GM19397 (cell line): ENCODE data around the gene PTPRN2.
"Not testable (repeated sequence)": the region's sequence is repeated elsewhere in the genome, so short reads cannot be mapped to it uniquely, and the experiment has no call there.

Experiments
- ATAC-seq: cut with Tn5 transposase; IDR thresholded peaks from one replicate; pipeline ENCODE4 v1.9.1; 2021; ENCODE audit warnings: mild to moderate bottlenecking, moderate library complexity; ENCODE audit not compliant: unreplicated experiment

Gene PTPRN2

DNA sequence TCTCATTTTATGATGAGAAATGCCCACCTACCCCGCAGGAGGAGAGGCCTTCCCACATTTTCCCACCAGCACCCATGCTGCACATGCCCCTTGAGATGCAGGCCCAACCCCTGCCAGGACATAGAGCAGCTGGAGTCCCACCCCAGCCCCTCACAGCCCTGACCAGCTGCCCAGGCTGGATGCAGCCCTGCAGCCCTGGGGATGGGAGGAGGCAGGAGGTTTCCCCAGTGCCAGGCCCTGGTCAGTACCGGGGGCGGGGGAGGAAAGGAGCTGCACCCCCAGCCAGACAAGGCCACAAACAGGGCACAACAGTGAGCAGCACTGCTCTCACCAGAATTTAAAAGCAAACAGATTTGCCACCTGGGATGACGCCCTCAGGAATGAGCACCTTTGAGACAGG lies 196.1 kb downstream of the PTPRN2 start:
- ATAC-seq = no peak

DNA sequence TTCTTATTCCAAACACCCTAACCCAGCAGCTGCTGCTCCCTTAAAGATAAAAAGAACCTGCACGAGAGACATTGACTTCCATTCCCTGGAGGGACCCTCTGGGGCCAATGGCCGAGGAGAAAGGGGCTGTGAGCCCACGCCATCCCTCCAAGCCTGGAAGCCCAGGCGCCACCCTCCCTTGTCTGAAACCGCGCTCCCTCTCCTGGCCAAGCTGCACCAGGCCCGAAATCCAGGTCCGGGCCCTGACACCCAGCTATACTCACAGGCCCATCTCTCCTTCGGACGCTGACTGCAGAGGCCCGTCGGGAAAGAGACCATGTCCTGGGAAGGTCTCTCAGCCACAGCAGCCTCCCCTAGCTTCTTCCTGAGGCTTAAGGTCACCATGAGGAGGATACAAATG lies 196.5 kb downstream of the PTPRN2 start:
- no peak for ATAC-seq

- no peak for ATAC-seq
Measured at GRCh38 chr7:158390460-158390859, 197.2 kb downstream of the PTPRN2 start.

- no peak for ATAC-seq
Measured at GRCh38 chr7:158389514-158390425, 197.9 kb downstream of the PTPRN2 start.

- ATAC-seq = no peak
Measured at GRCh38 chr7:158388928-158389327, 198.7 kb downstream of the PTPRN2 start.

DNA sequence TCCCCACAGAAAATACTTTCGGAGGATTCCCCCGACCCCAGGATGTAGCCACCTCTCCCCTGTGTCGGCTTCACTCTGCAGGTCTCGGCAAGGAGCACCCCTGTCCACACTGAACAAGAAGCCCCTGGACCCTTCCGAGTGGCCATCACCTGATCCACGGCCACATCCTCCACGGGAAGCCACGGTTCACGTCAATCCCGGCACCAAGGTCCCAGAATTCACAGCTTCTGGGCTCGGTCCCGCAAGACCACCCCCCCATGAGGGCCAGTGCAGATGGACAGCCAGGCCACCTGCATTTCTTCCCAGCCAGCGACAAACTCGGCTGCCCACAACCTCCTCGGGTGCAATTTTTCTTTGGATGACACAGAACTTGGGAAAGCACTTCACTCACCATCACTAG lies 199.6 kb downstream of the PTPRN2 start:
- no peak for ATAC-seq

DNA sequence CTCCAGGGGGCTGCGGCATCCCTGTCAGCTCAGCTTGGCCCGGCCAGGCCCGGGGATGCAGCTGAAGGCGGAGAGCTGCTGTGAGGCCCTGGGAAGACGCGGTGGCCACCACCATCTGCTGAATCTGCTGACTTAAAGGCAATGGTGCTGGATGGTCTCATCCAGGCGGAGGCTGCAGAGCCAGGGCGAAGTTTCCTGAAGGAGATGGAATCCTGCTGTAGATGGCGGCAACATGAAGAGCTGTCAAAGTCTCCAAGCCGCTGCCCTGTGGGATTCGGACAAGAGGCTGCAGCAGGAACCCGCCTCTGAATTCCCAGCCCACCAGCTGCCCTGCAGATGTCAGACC lies 200.1 kb downstream of the PTPRN2 start:
- no peak for ATAC-seq

GRCh38 chr7:158386866-158387545 lies 200.6 kb downstream of the PTPRN2 start:
- ATAC-seq = no peak

DNA sequence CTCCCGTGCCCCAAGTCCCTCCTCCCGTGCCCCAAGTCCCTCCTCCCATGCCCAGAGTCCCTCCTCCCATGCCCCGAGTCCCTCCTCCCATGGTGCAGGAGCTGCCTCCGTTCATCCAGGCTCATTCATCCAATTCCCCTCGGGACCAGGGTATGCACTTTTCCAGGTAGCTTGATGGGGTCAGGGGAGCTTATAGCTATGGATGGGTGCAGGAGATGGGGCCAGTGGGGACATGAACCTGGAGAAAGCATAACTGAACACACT lies 201.3 kb downstream of the PTPRN2 start:
- no peak for ATAC-seq

DNA sequence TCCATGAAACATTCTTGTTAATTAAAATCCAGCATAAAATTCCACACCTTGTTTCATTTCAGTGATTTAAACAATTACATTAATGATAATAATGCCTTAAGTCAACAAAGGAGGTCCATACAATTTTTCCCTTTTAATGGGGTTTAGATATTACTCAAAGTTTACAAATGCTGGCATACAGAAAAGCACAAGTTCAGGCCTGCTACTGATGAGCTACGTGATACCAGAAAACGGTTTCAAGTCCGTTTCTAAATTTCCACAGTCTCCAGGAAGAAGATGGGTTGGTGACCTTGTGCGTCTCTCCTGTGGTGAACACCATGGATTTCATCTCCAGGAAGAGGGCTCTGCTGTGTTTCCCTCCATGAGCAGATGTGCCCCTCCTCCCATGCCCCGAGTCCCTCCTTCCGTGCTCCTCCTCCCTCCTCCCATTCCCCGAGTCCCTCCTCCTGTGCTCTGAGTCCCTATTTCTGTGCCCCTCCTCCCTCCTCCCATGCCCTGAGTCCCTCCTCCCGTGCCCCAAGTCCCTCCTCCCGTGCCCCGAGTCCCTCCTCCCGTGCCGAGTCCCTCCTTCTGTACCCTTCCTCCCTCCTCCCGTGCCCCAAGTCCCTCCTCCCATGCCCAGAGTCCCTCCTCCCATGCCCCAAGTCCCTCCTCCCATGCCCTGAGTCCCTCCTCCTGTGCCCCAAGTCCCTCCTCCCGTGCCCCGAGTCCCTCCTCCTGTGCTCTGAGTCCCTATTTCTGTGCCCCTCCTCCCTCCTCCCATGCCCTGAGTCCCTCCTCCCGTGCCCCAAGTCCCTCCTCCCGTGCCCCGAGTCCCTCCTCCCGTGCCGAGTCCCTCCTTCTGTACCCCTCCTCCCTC lies 201.9 kb downstream of the PTPRN2 start:
- ATAC-seq = not testable (repeated sequence)

DNA sequence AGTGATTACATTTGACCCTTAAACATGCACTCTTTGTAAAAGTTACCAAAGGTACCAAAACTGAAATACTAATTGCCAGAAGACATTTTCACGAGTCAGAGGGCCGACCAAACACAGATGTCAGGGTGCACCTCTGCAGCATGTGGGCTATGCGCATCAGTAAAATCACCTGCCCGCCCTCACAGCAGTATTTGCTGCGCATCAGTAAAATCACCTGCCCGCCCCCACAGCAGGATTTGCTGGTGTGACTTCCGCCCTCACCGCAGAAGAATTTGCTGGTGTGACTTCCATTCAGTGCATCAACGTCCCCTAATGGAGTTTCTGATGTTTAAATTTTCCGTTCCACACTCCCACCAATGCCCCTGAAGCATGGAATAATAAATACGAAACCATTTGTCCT lies 202.9 kb downstream of the PTPRN2 start:
- no peak for ATAC-seq

- no peak for ATAC-seq
Measured at GRCh38 chr7:158383665-158384064, 204.0 kb downstream of the PTPRN2 start.

- ATAC-seq = no peak
Measured at GRCh38 chr7:158382363-158383254, 205.0 kb downstream of the PTPRN2 start.

GRCh38 chr7:158381956-158382355 lies 205.7 kb downstream of the PTPRN2 start:
- ATAC-seq = no peak

DNA sequence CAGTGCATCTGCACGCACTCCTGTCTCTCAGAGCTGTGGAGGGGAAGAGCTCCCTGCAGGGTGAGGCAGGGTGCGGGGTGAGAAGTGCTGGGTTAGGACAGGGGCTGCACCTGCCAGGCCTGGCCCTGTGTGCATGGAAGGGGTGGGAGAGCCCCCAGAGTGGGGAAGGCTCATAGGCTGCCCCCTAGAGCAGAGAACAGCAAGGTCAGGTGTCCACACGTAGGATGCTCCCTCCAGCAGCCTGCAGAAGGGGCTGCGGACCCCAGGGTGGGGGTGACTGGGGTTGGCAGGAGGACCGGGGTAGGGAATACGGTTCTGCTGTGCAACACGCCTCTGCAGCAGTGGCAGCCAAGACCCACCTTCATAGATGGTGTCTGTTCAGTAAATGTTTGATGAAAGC lies 208.6 kb downstream of the PTPRN2 start:
- ATAC-seq = no peak

- ATAC-seq = no peak
Measured at GRCh38 chr7:158377800-158378623, 209.6 kb downstream of the PTPRN2 start.

DNA sequence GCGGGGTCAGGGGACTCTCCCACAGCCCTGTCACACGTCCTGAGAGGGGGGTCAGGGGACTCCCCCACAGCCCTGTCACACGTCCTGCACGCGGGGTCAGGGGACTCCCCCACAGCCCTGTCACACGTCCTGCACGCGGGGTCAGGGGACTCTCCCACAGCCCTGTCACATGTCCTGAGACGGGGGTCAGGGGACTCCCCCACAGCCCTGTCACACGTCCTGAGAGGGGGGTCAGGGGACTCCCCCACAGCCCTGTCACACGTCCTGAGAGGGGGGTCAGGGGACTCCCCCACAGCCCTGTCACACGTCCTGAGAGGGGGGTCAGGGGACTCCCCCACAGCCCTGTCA lies 210.8 kb downstream of the PTPRN2 start:
- ATAC-seq = not testable (repeated sequence)

DNA sequence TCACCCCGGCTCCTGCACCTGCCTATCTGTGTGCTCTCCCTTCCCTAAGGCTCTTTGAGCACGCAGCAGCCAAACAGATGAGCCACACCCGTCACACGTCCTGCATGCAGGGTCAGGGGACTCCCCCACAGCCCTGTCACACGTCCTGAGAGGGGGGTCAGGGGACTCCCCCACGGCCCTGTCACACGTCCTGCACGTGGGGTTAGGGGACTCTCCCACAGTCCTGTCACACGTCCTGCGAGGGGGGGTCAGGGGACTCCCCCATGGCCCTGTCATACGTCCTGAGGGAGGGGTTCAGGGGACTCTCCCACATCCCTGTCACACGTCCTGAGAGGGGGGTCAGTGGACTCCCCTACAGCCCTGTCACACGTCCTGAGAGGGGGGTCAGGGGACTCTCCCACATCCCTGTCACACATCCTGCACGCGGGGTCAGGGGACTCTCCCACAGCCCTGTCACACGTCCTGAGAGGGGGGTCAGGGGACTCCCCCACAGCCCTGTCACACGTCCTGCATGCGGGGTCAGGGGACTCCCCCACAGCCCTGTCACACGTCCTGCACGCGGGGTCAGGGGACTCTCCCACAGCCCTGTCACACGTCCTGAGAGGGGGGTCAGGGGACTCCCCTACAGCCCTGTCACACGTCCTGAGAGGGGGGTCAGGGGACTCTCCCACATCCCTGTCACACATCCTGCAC lies 211.3 kb downstream of the PTPRN2 start:
- ATAC-seq = not testable (repeated sequence)

GRCh38 chr7:158375034-158375433 lies 212.6 kb downstream of the PTPRN2 start:
- ATAC-seq = no peak
